HG03571 (cell line): ENCODE measurements around the gene FAM174C.
A peak's percentile ranks its signal among the peaks of the same experiment; 100 is the strongest.

Source experiments
- ATAC-seq: cut with Tn5 transposase; IDR thresholded peaks from one replicate; pipeline ENCODE4 v1.9.1; 2021; ENCODE audit not compliant: unreplicated experiment

Gene FAM174C

GRCh38 chr19:1260749-1261537 lies 14.4 kb upstream of the FAM174C start:
- no peak for ATAC-seq

- ATAC-seq, result no peak
Observed at GRCh38 chr19:1261538-1261797, 13.9 kb upstream of the FAM174C start.

- no peak for ATAC-seq
Observed at GRCh38 chr19:1261798-1262622, 13.3 kb upstream of the FAM174C start.

GRCh38 chr19:1262623-1263123 lies 12.7 kb upstream of the FAM174C start:
- ATAC-seq, result no peak

GRCh38 chr19:1263188-1263587 lies 12.1 kb upstream of the FAM174C start:
- no peak for ATAC-seq

- no peak for ATAC-seq
Observed at GRCh38 chr19:1264801-1265614, 10.3 kb upstream of the FAM174C start.

GRCh38 chr19:1265615-1266128 lies 9.7 kb upstream of the FAM174C start:
- no peak for ATAC-seq

GRCh38 chr19:1266129-1266915 lies 9.0 kb upstream of the FAM174C start:
- no peak for ATAC-seq

- no peak for ATAC-seq
Observed at GRCh38 chr19:1266916-1267476, 8.3 kb upstream of the FAM174C start.

GRCh38 chr19:1267477-1268225 lies 7.7 kb upstream of the FAM174C start:
- no peak for ATAC-seq

- ATAC-seq, result no peak
Observed at GRCh38 chr19:1268226-1269064, 6.9 kb upstream of the FAM174C start.

GRCh38 chr19:1269065-1269477 lies 6.3 kb upstream of the FAM174C start, which contains the start of gene CIRBP:
TSS of gene CIRBP (plus strand) at chr19:1269332. CDS start at chr19:1270934, 1,602 bp downstream.
- peak; percentile 43 for ATAC-seq

- peak; percentile 13 for ATAC-seq
Observed at GRCh38 chr19:1269478-1270212, 5.7 kb upstream of the FAM174C start.

- ATAC-seq, result no peak
Observed at GRCh38 chr19:1270213-1270853, 5.0 kb upstream of the FAM174C start.

GRCh38 chr19:1270854-1271527 lies 4.3 kb upstream of the FAM174C start:
- ATAC-seq, result no peak

GRCh38 chr19:1271528-1272422 lies 3.6 kb upstream of the FAM174C start:
- ATAC-seq, result no peak
